IPS DF 4.7 (cell line): ENCODE data around the gene LRRC9.
"Not testable (repeated sequence)": the region's sequence is repeated elsewhere in the genome, so short reads cannot be mapped to it uniquely, and the experiment has no call there.

Experiments
- DNase-seq: peaks from one replicate; pipeline ENCODE4 v3.0.0-alpha.2; 2013; ENCODE audit warnings: low spot score; ENCODE audit errors: extremely low read depth

LRRC9 gene

GRCh38 chr14:60061371-60061770 lies 141.4 kb downstream of the LRRC9 start:
- no peak for DNase-seq

GRCh38 chr14:60064491-60065072 lies 144.6 kb downstream of the LRRC9 start:
- no peak for DNase-seq

- DNase-seq = no peak
These were observed 147.9 kb downstream of the LRRC9 start for GRCh38 chr14:60067882-60068281.

GRCh38 chr14:60079723-60080122 lies 159.8 kb downstream of the LRRC9 start:
- DNase-seq = no peak

GRCh38 chr14:60085085-60085484 lies 165.1 kb downstream of the LRRC9 start:
- DNase-seq = no peak

GRCh38 chr14:60085693-60086092 lies 165.7 kb downstream of the LRRC9 start:
- no peak for DNase-seq

GRCh38 chr14:60087668-60088067 lies 167.7 kb downstream of the LRRC9 start:
- DNase-seq = no peak

- DNase-seq = no peak
These were observed 169.3 kb downstream of the LRRC9 start for GRCh38 chr14:60089221-60089620.

GRCh38 chr14:60090864-60091519 lies 171.0 kb downstream of the LRRC9 start:
- no peak for DNase-seq

GRCh38 chr14:60091550-60092525 lies 171.9 kb downstream of the LRRC9 start, which contains the start of gene PCNX4:
Gene PCNX4, plus strand, starts transcription at chr14:60091923. Its CDS starts 15,716 bp downstream, at chr14:60107639.
- peak; percentile 93 for DNase-seq

GRCh38 chr14:60092526-60092920 lies 172.6 kb downstream of the LRRC9 start:
- DNase-seq = no peak

- no peak for DNase-seq
These were observed 173.1 kb downstream of the LRRC9 start for GRCh38 chr14:60093080-60093479.

GRCh38 chr14:60093606-60094005 lies 173.7 kb downstream of the LRRC9 start:
- no peak for DNase-seq

- no peak for DNase-seq
These were observed 174.5 kb downstream of the LRRC9 start for GRCh38 chr14:60094306-60094897.

- no peak for DNase-seq
These were observed 175.3 kb downstream of the LRRC9 start for GRCh38 chr14:60095231-60095630.

- DNase-seq = no peak
These were observed 176.0 kb downstream of the LRRC9 start for GRCh38 chr14:60095781-60096450.

- DNase-seq = no peak
These were observed 178.0 kb downstream of the LRRC9 start for GRCh38 chr14:60097974-60098373.

GRCh38 chr14:60099855-60100254 lies 179.9 kb downstream of the LRRC9 start:
- DNase-seq = not testable (repeated sequence)

- no peak for DNase-seq
These were observed 181.8 kb downstream of the LRRC9 start for GRCh38 chr14:60101786-60102185.

- no peak for DNase-seq
These were observed 182.4 kb downstream of the LRRC9 start for GRCh38 chr14:60102389-60102788.

GRCh38 chr14:60106339-60106738 lies 186.4 kb downstream of the LRRC9 start:
- no peak for DNase-seq
